Measurements from ENCODE around the gene KRT72.
A peak's percentile ranks its signal among the peaks of the same experiment; 100 is the strongest.

The KRT72 gene

DNA sequence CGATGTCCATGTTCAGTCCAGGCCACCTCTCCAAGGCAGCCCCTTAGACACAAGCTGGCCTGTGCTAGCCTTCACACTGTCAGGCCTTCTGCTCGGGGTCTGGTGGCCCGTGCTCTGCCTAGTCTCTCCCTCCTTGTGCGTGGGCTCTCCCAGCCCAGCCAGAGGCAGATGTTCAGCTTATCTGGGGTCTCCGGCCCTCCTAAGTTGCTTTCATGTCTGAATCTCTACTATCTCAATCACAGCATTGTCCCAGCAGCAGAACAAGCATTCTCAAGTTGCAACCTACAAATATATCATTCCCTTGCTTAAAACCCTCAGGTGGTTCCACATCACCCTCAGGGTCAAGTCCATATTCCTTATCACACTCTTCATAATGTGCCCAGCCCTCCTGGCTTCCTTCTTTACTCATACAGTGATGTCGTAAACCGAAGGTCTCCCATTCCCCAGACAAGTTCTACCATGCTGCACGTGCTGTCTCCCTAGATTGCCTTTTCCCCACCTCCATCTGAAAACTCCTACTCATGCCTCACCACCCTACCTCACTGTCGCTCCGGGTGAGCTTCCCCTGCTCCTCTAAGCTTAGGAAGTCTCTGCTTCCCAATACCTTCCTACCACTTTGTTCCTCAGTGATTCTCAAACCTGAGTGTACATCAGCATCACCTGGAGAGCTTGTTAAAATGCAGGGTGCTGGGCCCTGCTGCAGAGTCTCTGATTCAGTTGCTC, 15.6 kb upstream of the KRT72 start:
- TF ChIP-seq GABPA (IDR thresholded peaks at IDR 0.05; ENCODE audit: low read depth) (no peak), SPI1 (IDR thresholded peaks at IDR 0.05; ENCODE audit: borderline replicate concordance, low read depth) (no peak), POLR2AphosphoS5 (IDR thresholded peaks at IDR 0.05; ENCODE audit: low read depth) (no peak)
- TF ChIP-seq, protein P1, sequence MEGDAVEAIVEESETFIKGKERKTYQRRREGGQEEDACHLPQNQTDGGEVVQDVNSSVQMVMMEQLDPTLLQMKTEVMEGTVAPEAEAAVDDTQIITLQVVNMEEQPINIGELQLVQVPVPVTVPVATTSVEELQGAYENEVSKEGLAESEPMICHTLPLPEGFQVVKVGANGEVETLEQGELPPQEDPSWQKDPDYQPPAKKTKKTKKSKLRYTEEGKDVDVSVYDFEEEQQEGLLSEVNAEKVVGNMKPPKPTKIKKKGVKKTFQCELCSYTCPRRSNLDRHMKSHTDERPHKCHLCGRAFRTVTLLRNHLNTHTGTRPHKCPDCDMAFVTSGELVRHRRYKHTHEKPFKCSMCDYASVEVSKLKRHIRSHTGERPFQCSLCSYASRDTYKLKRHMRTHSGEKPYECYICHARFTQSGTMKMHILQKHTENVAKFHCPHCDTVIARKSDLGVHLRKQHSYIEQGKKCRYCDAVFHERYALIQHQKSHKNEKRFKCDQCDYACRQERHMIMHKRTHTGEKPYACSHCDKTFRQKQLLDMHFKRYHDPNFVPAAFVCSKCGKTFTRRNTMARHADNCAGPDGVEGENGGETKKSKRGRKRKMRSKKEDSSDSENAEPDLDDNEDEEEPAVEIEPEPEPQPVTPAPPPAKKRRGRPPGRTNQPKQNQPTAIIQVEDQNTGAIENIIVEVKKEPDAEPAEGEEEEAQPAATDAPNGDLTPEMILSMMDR (IDR thresholded peaks at IDR 0.05; ENCODE audit: insufficient read depth, low read length): no peak
- TF ChIP-seq, protein P2, sequence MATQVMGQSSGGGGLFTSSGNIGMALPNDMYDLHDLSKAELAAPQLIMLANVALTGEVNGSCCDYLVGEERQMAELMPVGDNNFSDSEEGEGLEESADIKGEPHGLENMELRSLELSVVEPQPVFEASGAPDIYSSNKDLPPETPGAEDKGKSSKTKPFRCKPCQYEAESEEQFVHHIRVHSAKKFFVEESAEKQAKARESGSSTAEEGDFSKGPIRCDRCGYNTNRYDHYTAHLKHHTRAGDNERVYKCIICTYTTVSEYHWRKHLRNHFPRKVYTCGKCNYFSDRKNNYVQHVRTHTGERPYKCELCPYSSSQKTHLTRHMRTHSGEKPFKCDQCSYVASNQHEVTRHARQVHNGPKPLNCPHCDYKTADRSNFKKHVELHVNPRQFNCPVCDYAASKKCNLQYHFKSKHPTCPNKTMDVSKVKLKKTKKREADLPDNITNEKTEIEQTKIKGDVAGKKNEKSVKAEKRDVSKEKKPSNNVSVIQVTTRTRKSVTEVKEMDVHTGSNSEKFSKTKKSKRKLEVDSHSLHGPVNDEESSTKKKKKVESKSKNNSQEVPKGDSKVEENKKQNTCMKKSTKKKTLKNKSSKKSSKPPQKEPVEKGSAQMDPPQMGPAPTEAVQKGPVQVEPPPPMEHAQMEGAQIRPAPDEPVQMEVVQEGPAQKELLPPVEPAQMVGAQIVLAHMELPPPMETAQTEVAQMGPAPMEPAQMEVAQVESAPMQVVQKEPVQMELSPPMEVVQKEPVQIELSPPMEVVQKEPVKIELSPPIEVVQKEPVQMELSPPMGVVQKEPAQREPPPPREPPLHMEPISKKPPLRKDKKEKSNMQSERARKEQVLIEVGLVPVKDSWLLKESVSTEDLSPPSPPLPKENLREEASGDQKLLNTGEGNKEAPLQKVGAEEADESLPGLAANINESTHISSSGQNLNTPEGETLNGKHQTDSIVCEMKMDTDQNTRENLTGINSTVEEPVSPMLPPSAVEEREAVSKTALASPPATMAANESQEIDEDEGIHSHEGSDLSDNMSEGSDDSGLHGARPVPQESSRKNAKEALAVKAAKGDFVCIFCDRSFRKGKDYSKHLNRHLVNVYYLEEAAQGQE (IDR thresholded peaks at IDR 0.05; ENCODE audit: insufficient replicate concordance, low read depth): no peak
- Histone ChIP-seq H3K27ac (replicated peaks) (no peak overlapping the region), H3K27me3 (ENCODE audit: insufficient read depth, poor library complexity, severe bottlenecking) (no peaks in the 10 kb centered on the region), H3K4me3 (replicated peaks; ENCODE audit: insufficient read depth, low read length) (no peak overlapping the region)
- no peak for DNase-seq (ENCODE audit: low read depth in 1 of 2, low spot score in 1 of 2)

DNA sequence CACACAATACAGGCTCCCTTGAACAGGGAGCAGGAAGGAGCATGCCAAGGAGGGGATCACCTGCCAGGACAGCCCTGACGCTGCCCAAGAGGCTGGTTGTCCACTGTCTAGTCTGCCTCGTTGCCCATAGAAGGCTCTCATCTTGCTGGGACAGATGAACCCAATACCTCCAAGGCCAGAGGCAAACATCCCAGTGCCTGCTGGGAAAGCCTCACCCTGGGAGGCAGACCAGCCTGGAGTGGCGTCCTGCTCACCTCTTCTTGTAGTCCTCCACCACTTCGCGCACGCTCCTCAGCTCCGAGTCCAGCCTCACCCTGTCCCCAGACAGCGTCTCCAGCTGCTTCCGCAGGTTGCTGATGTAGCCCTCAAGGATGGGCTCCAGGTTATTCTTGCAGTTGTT, 14.6 kb upstream of the KRT72 start:
- DNase-seq (ENCODE audit: low read depth in 1 of 2, low spot score in 1 of 2): no peak
- Histone ChIP-seq H3K27me3 (ENCODE audit: insufficient read depth, poor library complexity, severe bottlenecking) (no peaks in the 10 kb centered on the region), H3K27ac (replicated peaks) (no peak overlapping the region), H3K4me3 (replicated peaks; ENCODE audit: insufficient read depth, low read length) (no peak overlapping the region)
- TF ChIP-seq, protein P2 (IDR thresholded peaks at IDR 0.05; ENCODE audit: insufficient replicate concordance, low read depth): no peak
- TF ChIP-seq, protein P1 (IDR thresholded peaks at IDR 0.05; ENCODE audit: insufficient read depth, low read length): no peak
- no peak for TF ChIP-seq POLR2AphosphoS5 (IDR thresholded peaks at IDR 0.05; ENCODE audit: low read depth)
- TF ChIP-seq GABPA (IDR thresholded peaks at IDR 0.05; ENCODE audit: low read depth): no peak
- no peak for TF ChIP-seq SPI1 (IDR thresholded peaks at IDR 0.05; ENCODE audit: borderline replicate concordance, low read depth)

DNA sequence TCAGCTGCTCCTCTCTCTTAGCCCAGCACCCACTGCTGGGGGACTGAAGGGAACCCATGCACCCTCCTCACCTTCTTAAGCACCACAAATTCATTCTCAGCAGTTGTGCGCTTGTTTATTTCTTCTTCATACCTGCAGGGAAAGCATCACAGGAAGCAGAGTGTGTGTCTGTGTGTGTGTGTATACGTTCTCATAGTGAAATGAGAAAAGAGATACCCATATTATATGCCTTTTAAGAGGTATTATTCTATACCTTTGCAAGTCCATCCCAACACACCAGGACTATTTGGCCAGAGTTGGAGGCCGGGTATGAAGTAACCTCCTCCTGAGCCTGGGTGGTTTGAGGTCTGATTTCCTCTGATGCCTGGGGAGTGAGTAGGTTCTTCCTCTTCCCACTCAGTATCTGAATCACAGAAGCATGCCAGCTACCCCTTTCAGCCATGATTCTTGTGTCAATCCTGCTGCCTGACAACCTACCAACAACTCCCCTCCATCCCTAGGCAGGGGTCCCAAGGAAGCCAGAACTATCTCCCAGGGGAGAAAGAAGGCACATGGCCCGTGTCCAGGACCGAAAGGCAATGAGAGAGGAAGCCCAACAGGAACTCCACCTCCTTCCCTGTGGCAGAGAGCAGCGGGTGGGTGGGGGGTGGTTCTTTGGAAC, 14.1 kb upstream of the KRT72 start:
- H3K27ac ChIP-seq (replicated peaks): no peak overlapping the region
- no peak overlapping the region for H3K4me3 ChIP-seq (replicated peaks; ENCODE audit: insufficient read depth, low read length)
- no peaks in the 10 kb centered on the region for H3K27me3 ChIP-seq (ENCODE audit: insufficient read depth, poor library complexity, severe bottlenecking)
- TF ChIP-seq, protein P1 (IDR thresholded peaks at IDR 0.05; ENCODE audit: insufficient read depth, low read length): no peak
- TF ChIP-seq SPI1 (IDR thresholded peaks at IDR 0.05; ENCODE audit: borderline replicate concordance, low read depth) (no peak), GABPA (IDR thresholded peaks at IDR 0.05; ENCODE audit: low read depth) (no peak), POLR2AphosphoS5 (IDR thresholded peaks at IDR 0.05; ENCODE audit: low read depth) (no peak)
- TF ChIP-seq, protein P2 (IDR thresholded peaks at IDR 0.05; ENCODE audit: insufficient replicate concordance, low read depth): no peak
- DNase-seq (ENCODE audit: low read depth in 1 of 2, low spot score in 1 of 2): peak in 1 of 2 experiments; percentile 35
